Activated CD8-positive, alpha-beta memory T cell treated with anti-CD3 and anti-CD28 coated beads, Interleukin-2, amount 50 U/mL, for 48 hours (primary cell): ENCODE data around the gene ATG4B.

Experiments used
- DNase-seq: peaks from one replicate; pipeline ENCODE4 v3.0.0-alpha.2; 2020

ATG4B gene

GRCh38 chr2:241668354-241668753, 30.9 kb downstream of the ATG4B start:
- DNase-seq: no peak

- DNase-seq: no peak
Observed at GRCh38 chr2:241668839-241669238, 31.3 kb downstream of the ATG4B start.

GRCh38 chr2:241670333-241671110, 33.0 kb downstream of the ATG4B start:
- DNase-seq: no peak

- DNase-seq: no peak
Observed at GRCh38 chr2:241671457-241672240, 34.2 kb downstream of the ATG4B start.

- no peak for DNase-seq
Observed at GRCh38 chr2:241672243-241673188, 35.0 kb downstream of the ATG4B start.

- no peak for DNase-seq
Observed at GRCh38 chr2:241673189-241673663, 35.7 kb downstream of the ATG4B start.

GRCh38 chr2:241673797-241674725, 36.6 kb downstream of the ATG4B start:
- DNase-seq: no peak

- no peak for DNase-seq
Observed at GRCh38 chr2:241675885-241676284, 38.4 kb downstream of the ATG4B start.

- DNase-seq: no peak
Observed at GRCh38 chr2:241676665-241677064, 39.2 kb downstream of the ATG4B start.

GRCh38 chr2:241677392-241677791, 39.9 kb downstream of the ATG4B start:
- DNase-seq: no peak

GRCh38 chr2:241678307-241678706, 40.8 kb downstream of the ATG4B start:
- no peak for DNase-seq

- no peak for DNase-seq
Observed at GRCh38 chr2:241678784-241679540, 41.5 kb downstream of the ATG4B start.

- DNase-seq: no peak
Observed at GRCh38 chr2:241680044-241680443, 42.6 kb downstream of the ATG4B start.

GRCh38 chr2:241680827-241681599, 43.5 kb downstream of the ATG4B start:
- no peak for DNase-seq

GRCh38 chr2:241686324-241686649, 48.8 kb downstream of the ATG4B start:
- DNase-seq: no peak

- DNase-seq: peak; percentile 98
Observed at GRCh38 chr2:241686650-241687425, 49.3 kb downstream of the ATG4B start, which contains the start of gene DTYMK. DTYMK (minus strand) TSS chr2:241686815; CDS start chr2:241686783, 32 bp downstream.

- DNase-seq: no peak
Observed at GRCh38 chr2:241689306-241689705, 51.8 kb downstream of the ATG4B start.

- no peak for DNase-seq
Observed at GRCh38 chr2:241690202-241690717, 52.8 kb downstream of the ATG4B start.

GRCh38 chr2:241692448-241692847, 55.0 kb downstream of the ATG4B start:
- DNase-seq: no peak
